ENCODE data around the gene POLL.

- no peak for TF ChIP-seq CTCF (IDR thresholded peaks at IDR 0.05)
- no peak for TF ChIP-seq POLR2AphosphoS5 (IDR thresholded peaks at IDR 0.05)
- TF ChIP-seq POLR2A (IDR thresholded peaks at IDR 0.05) = no peak
These were observed 52.1 kb downstream of the POLL start for GRCh38 chr10:101535949-101536348.
